MM.1S (cell line): Measurements from ENCODE around the gene TUBA8.

Experiments used
- DNase-seq: peaks from one replicate; pipeline ENCODE4 v3.0.0-alpha.2; 2015
- H2AFZ ChIP-seq: fragments of 300-600 bp; sonication (generic); 2 replicates; pipeline ENCODE4 v1.6.0; 2016; ENCODE audit warnings: antibody characterized with exemption, low read length
- H3F3A ChIP-seq: fragments of 300-600 bp; sonication (generic); 2 replicates; pipeline ENCODE4 v1.6.1; 2016; ENCODE audit warnings: mild to moderate bottlenecking, antibody characterized with exemption, low read length, moderate library complexity, mixed read lengths; ENCODE audit not compliant: insufficient read depth
- H3K27ac ChIP-seq: fragments of 300-600 bp; sonication (generic); 2 replicates; pipeline ENCODE4 v1.5.1; 2016; ENCODE audit warnings: mild to moderate bottlenecking, low read length
- H3K27me3 ChIP-seq: fragments of 300-600 bp; sonication (generic); replicated peaks from 2 replicates; pipeline ENCODE4 v1.6.0; 2016; ENCODE audit warnings: low read length; ENCODE audit not compliant: insufficient read depth
- H3K36me3 ChIP-seq: fragments of 300-600 bp; sonication (generic); replicated peaks from 2 replicates; pipeline ENCODE4 v1.6.1; 2016; ENCODE audit warnings: mild to moderate bottlenecking, low read length, mixed read lengths; ENCODE audit not compliant: insufficient read depth
- H3K4me1 ChIP-seq: fragments of 300-600 bp; sonication (generic); 2 replicates; pipeline ENCODE4 v1.6.1; 2016; ENCODE audit warnings: low read length, mixed read lengths
- H3K4me2 ChIP-seq: fragments of 300-600 bp; sonication (generic); 2 replicates; pipeline ENCODE4 v1.6.0; 2016; ENCODE audit warnings: low read depth, low read length
- H3K4me3 ChIP-seq: fragments of 300-600 bp; sonication (generic); 2 replicates; pipeline ENCODE4 v1.5.1; 2016; ENCODE audit warnings: low read length, mixed read lengths
- H3K79me2 ChIP-seq: fragments of 300-600 bp; sonication (generic); 2 replicates; pipeline ENCODE4 v1.6.1; 2016; ENCODE audit warnings: mixed run types, low read length, mixed read lengths
- H3K9ac ChIP-seq: fragments of 300-600 bp; sonication (generic); 2 replicates; pipeline ENCODE4 v1.6.1; 2016; ENCODE audit warnings: low read length, mixed read lengths
- H3K9me2 ChIP-seq: fragments of 300-600 bp; sonication (generic); replicated peaks from 2 replicates; pipeline ENCODE4 v1.6.1; 2016; ENCODE audit warnings: mild to moderate bottlenecking, low read length, mixed read lengths; ENCODE audit not compliant: insufficient read depth
- H3K9me3 ChIP-seq: fragments of 300-600 bp; sonication (generic); replicated peaks from 2 replicates; pipeline ENCODE4 v1.6.1; 2016; ENCODE audit warnings: mild to moderate bottlenecking, low read length, mixed read lengths; ENCODE audit not compliant: insufficient read depth
- H4K20me1 ChIP-seq: fragments of 300-600 bp; sonication (generic); 2 replicates; pipeline ENCODE4 v1.6.1; 2016; ENCODE audit warnings: mild to moderate bottlenecking, low read length, moderate library complexity, mixed read lengths; ENCODE audit not compliant: insufficient read depth
- CTCF ChIP-seq: fragments of 300-600 bp; sonication (generic); IDR thresholded peaks from 2 replicates; pipeline ENCODE4 v1.5.1; 2016; ENCODE audit warnings: antibody characterized with exemption, low read length, mixed read lengths
- EZH2 ChIP-seq: fragments of 300-600 bp; sonication (generic); optimal IDR thresholded peaks from 2 replicates; pipeline ENCODE3; 2017; ENCODE audit warnings: low read depth, mild to moderate bottlenecking, antibody characterized with exemption, low read length, mixed read lengths
- EZH2phosphoT487 ChIP-seq: fragments of 300-600 bp; sonication (generic); IDR thresholded peaks from 2 replicates; pipeline ENCODE4 v1.6.1; 2018; ENCODE audit warnings: antibody characterized with exemption, low read length

TUBA8 gene

GRCh38 chr22:18111759-18112330 is 1.2 kb downstream of the TUBA8 start:
- Histone ChIP-seq H3K4me2 (no peak overlapping the region), H3K4me1 (0 out of 2 replicates have a peak, but pooled peaks cover 5% of the 10 kb centered on the region)

GRCh38 chr22:18112440-18112839 is 1.8 kb downstream of the TUBA8 start:
- H4K20me1 ChIP-seq = no peaks in the 10 kb centered on the region
- no peak for TF ChIP-seq EZH2phosphoT487
- no peak for TF ChIP-seq CTCF
- TF ChIP-seq EZH2 = no peak
- H3F3A ChIP-seq = no peaks in the 10 kb centered on the region
- no peak overlapping the region for H3K9ac ChIP-seq
- H3K27me3 ChIP-seq = no peaks in the 10 kb centered on the region
- no peaks in the 10 kb centered on the region for H3K9me3 ChIP-seq
- H3K4me3 ChIP-seq = no peak overlapping the region
- H3K9me2 ChIP-seq = no peaks in the 10 kb centered on the region
- no peak for DNase-seq
- H2AFZ ChIP-seq = no peak overlapping the region
- H3K79me2 ChIP-seq = no peaks in the 10 kb centered on the region
- H3K4me1 ChIP-seq = 0 out of 2 replicates have a peak, but pooled peaks cover 5% of the 10 kb centered on the region
- no peak overlapping the region for H3K27ac ChIP-seq
- H3K36me3 ChIP-seq = no peaks in the 10 kb centered on the region
- no peak overlapping the region for H3K4me2 ChIP-seq

More at GRCh38 chr22:18111759-18112330, 1.2 kb downstream of the TUBA8 start:
- no peaks in the 10 kb centered on the region for H3F3A ChIP-seq
- DNase-seq = no peak
- H3K9me2 ChIP-seq = no peaks in the 10 kb centered on the region
- no peak overlapping the region for H2AFZ ChIP-seq
- TF ChIP-seq CTCF (no peak), EZH2 (no peak), EZH2phosphoT487 (no peak)
- no peaks in the 10 kb centered on the region for H3K36me3 ChIP-seq
- no peak overlapping the region for H3K9ac ChIP-seq
- no peaks in the 10 kb centered on the region for H3K79me2 ChIP-seq
- no peaks in the 10 kb centered on the region for H3K27me3 ChIP-seq
- H3K27ac ChIP-seq = no peak overlapping the region
- no peaks in the 10 kb centered on the region for H3K9me3 ChIP-seq
- no peak overlapping the region for H3K4me3 ChIP-seq
- no peaks in the 10 kb centered on the region for H4K20me1 ChIP-seq

GRCh38 chr22:18113680-18114394 is 3.2 kb downstream of the TUBA8 start:
- H3F3A ChIP-seq = no peaks in the 10 kb centered on the region
- no peaks in the 10 kb centered on the region for H3K9me3 ChIP-seq
- no peaks in the 10 kb centered on the region for H3K79me2 ChIP-seq
- no peak overlapping the region for H3K4me3 ChIP-seq
- TF ChIP-seq EZH2 = no peak
- TF ChIP-seq CTCF = no peak
- TF ChIP-seq EZH2phosphoT487 = no peak
- H3K9me2 ChIP-seq = no peaks in the 10 kb centered on the region
- no peaks in the 10 kb centered on the region for H4K20me1 ChIP-seq
- no peak overlapping the region for H2AFZ ChIP-seq
- 0 out of 2 replicates have a peak, but pooled peaks cover 5% of the 10 kb centered on the region for H3K4me1 ChIP-seq
- H3K9ac ChIP-seq = no peak overlapping the region
- H3K27me3 ChIP-seq = no peaks in the 10 kb centered on the region
- H3K27ac ChIP-seq = no peak overlapping the region
- no peaks in the 10 kb centered on the region for H3K36me3 ChIP-seq
- DNase-seq = no peak
- H3K4me2 ChIP-seq = no peak overlapping the region
